Measurements from ENCODE around the gene CLPSL1.
"Not testable (repeated sequence)": the region's sequence is repeated elsewhere in the genome, so short reads cannot be mapped to it uniquely, and the experiment has no call there.

CLPSL1 gene, protein sequence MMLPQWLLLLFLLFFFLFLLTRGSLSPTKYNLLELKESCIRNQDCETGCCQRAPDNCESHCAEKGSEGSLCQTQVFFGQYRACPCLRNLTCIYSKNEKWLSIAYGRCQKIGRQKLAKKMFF

DNA sequence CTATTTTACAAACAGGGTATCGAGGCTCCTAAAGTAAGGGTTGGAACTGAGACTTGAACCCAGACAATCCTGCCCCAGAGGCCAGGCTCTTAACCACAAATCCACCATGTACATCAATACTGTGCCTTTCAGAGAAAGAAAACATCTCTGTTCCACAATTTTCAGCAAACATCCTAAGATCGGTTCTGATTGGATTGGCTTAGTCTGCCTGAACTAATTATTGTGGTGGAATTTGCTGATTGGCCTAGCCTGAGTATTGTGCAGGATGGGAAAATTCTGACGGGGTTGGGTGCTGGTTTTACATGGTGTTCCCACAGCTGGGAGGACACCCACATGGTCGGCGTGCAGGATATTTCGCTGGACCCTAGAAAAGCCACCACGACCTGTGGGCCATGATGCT lies at the start of gene CLPSL1:
TSS of gene CLPSL1 (plus strand) at position 301 of the 400 bp plus-strand sequence. CDS start at position 393, 92 bp downstream.
- no peak for DNase-seq (ENCODE audit: low spot score)

DNA sequence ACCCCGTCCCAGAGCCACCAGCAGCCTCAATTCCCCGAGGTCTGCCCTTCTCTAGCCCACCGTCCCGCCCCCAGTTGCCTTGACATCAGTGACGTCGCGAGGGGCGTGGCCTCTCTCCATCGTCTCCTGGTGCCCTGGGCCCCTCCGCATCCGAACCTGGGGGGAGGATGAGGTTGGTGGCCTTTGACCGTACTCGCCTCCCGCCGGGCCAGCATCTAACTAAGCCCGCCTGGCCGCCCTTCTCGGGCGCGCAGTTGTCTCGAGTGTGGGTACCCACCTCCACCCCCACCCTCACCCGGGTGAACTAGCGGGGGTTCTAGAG lies 49.4 kb upstream of the CLPSL1 start:
- peak; percentile 87 for DNase-seq (ENCODE audit: low spot score)

DNA sequence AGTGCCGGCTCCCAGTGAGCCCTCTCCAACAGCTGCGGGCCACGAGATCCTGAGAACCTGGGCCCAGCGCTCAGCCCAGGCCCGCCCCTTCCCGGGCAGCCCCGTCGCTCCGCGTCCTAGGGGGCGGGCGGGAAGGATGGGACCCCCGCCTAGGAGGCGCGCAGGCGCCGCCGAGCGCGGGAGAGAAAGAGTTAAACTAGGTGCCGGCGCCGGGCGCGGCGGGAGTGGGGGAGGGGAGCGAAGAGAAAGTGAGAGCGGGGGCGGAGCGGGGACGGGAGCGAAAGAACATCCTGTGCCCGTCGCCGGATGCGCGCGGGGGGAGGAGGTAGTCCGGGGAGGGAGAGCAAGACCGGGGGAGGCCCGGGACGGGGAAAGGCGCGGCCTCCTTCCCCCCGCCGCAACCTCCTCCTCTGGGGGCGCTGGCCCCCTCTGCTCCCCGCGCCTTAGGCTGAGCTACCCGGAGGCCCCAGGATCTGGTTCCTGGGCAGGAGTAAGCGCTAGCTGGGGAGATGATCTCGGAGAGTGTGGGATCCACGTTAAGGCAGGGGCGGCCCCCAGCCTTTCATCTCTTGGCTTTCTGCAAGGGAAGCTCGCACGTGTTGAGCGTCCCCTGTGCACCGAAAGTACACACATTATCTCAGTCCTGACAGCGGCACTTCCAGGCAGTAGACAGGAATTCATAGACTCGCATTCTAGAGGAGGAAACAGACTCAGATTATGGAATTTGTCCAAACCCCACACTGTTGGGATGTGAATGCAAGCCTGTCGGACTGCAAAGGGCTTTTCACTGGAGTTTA lies 48.9 kb upstream of the CLPSL1 start:
- DNase-seq (ENCODE audit: low spot score), result peak; percentile 91

DNA sequence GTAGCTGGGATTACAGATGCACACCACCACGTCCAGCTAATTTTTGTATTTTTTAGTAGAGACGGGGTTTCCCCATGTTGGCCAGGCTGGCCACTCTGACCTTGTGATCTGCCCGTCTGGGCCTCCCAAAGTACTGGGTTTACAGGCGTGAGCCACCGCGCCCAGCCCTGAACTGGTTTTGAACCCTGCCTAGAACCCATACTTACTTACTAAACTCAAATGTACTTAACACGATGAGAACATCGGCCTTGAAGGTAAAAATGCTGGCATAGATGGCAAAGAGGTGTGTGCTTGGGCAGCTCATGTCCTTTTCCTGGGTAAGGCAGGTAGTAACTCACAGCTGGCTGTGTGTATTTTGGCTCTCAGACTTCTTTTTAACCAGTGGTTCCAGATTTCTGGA lies 47.2 kb upstream of the CLPSL1 start:
- no peak for DNase-seq (ENCODE audit: low spot score)

DNA sequence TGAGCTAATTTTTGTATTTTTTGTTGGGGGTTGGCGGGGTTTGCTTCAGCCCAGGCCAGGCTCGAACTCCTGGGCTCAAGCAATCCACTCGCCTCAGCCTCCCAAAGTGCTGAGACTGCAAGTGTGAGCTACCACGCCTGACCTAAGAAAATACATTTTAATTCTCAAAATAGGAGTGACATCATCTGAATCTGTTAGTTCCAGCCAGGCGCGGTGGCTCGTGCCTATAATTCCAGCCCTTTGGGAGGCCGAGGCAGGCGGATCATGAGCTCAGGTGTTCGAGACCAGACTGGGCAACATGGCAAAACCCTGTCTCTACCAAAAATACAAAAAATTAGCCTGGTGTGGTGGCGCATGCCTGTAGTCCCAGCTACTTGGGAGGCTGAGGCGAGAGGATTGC lies 46.5 kb upstream of the CLPSL1 start:
- DNase-seq (ENCODE audit: low spot score), result not testable (repeated sequence)

DNA sequence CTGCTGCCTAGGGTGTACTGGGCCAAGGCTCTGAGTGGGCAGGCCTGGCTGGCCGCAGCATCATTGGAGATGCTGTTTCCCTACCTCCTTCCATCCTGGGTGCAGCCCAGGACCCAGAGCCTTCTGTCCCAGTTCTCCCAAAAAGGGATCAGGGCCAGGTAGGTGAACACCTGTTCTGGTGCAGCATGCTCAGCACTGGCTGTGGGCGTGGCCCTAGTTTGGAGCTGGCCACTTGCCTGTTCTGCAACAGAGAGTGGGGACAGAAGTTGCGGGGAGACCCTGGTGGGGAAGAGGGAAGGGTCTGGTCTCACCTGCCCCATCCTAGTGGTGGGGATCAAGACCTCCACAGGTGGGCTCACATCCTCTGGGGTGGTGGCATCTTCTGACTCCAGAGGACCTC lies 45.4 kb upstream of the CLPSL1 start:
- no peak for DNase-seq (ENCODE audit: low spot score)

DNA sequence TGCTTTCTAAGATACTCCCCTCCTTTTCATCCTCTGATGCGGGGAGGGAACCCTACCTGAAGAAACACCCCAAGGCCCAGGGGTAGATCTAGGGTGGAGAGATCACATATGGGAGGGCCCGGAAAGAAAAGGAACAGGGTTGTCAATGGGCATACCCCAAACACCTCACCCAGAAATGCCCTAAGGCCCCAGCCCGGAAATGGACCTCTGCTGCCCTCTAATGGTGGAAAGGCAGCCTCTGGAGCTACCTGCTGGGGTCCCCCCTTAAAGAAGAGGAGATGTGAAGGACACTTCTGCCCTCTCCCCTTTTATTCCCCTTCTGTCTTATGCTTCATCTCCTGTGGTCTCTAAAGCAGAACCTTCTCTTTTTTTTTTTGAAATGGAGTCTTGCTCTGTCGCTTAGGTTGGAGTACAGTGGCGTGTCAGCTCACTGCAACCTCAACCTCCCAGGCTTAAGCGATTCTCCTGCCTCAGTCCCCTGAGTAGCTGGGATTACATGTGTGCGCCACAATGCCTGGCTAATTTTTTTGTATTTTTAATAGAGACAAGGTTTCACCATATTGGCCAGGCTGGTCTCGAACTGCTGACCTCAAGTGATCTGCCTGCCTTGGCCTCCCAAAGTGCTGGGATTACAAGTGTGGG lies 44.4 kb upstream of the CLPSL1 start:
- peak; percentile 90 for DNase-seq (ENCODE audit: low spot score)

DNA sequence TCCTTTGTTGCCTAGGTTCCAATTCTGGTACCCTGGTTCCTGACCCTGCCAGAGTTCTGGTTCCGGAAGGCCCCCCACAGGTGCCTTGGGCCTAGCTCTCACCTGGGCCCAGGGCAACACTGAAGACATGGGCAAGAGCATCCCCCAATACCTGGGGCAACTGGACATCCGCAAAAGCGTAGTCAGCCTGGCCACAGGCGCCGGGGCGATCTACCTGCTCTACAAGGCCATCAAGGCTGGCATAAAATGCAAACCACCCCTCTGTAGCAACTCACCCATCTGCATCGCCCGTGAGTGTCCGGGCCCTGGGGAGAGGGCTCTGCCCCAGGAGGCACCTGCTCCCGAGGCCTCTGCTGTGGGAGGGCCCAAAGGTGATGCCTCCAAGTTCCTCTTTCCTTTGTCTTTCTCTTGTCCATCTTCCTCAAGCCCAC lies 43.8 kb upstream of the CLPSL1 start, which contains the start of gene ARMC12:
TSS of gene ARMC12 (plus strand) at position 51 of the 431 bp plus-strand sequence. CDS start at position 128, 77 bp downstream.
- no peak for DNase-seq (ENCODE audit: low spot score)

DNA sequence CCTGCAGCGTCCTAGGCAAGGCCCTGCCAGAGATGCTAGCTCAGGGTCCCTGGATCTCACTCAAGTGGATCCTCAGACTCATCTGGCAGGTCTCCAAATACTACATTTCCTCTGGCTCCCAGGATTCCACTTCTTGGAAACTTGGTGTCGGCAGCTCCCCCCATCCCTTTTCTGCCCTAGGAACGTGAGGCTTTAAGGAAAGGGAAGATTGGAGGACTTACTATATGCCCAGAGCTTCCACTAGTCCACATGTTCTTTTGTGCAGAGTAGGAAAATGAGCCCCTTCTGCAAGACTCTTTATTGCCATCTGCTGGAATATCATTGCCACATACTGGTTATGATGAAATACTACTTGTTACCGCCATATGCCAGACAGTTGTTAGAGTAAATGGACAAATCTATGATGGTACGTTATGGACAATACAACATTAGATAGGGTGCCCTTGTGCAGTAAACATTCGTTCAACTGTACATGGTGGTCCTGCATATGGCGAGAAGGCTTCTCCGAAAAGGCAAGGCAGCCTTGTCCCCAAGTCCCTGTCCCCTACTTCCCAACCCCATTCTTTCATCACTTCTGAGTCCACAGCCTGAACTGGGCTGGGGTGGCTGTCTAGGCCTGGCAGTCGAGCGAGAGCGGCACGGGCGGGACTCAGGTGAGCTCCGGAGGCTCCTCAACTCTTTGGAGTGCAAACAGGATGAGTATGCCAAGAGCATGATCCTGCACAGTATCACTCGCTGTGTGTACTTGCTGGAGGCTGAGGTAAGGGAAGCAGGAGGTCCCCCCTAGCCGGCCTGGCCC lies 43.2 kb upstream of the CLPSL1 start:
- DNase-seq (ENCODE audit: low spot score), result peak; percentile 79

DNA sequence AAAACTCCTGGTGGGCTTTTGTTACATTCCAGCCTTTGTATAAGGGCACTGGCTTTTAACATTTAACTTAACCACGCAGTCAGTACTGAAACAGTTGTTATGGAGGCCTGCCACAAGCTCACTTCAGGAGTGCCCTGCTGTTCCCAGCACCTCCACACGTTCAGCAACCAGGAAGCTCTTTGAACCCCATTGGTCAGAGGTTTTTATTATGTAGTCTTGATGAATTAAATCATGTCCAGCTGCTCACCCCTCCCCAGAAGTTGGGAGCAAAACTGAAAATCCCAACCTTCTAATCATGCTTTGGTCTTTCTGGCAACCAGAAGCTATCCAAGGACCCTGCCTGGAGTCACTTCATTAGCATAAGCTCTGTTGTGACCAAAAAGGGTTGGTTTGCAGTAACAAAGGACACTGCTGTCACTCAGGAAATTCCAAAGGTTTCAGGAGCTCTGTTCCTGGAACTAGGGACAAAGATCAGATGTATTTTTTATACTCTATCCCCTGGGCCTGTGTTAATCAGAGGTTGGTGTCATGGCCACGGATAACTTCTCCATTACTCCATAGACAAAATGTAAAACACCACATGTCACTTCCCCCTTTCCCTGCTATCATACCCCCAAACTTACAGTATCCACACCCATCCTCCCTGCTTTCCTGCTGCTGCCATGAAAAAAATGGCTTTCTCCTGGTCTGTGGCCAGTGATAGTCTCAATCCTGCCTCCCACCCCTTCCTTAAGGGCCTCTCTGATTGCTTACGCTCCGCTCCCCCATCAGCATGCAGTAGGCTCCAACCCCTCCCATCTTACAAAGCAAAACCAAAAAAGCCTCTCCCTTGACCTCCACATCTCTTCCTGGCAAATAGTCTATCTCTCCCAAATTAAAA lies 40.9 kb upstream of the CLPSL1 start:
- DNase-seq (ENCODE audit: low spot score), result no peak

DNA sequence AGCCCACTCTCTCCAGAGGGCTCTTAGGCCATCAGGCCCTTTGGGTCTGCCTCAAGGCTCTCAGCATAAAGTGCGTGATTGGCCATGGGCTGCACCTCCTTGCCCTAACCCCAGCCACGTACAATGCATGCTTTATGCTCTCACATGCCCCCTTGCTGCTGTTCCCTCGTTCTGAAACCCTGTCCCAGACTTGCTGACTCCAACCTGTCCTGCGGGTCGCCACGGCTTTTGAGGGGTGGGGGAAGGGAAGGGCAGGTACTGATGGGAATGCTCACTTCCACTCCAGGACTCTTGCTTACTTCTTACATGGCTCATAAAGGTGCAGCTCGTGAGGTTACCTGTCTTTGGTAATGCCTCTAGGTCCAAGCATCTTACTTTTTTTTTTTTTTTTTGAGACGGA lies 38.0 kb upstream of the CLPSL1 start:
- no peak for DNase-seq (ENCODE audit: low spot score)

DNA sequence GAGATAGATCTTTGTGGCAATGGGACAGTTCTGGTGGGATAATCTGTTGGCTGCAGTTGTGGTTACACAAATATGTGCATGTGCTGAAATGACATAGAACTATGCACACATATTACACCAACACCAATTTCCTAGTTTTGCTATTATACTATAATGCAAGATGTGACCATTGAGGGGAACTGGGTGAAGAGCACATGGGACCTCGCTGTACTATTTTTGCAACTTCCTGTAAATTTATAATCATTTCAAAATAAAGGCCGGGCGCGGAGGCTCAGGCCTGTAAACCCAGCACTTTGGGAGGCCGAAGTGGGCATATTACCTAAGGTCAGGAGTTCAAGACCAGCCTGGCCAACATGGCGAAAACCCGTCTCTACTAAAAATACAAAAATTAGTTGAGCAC lies 35.3 kb upstream of the CLPSL1 start:
- DNase-seq (ENCODE audit: low spot score), result no peak

DNA sequence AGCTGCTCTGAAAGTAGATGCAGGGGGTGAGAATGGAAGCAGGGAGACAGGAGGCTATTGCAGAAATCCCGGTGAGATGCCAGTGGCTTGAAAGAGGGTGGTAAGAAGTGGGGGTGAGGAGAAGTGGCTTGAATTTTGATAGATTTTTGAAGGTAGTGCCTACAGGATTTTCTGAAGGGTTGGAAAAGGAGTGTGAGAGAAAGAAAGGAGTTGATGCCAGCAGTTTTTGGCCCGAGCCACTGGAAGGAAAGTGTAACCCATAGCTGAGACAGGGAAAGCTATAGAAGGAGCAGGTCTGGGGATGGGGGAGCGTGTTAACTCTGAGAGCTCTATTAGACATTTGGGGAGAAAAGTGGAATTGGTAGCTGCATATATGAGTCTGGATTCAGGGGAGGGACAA lies 34.3 kb upstream of the CLPSL1 start:
- DNase-seq (ENCODE audit: low spot score), result no peak

DNA sequence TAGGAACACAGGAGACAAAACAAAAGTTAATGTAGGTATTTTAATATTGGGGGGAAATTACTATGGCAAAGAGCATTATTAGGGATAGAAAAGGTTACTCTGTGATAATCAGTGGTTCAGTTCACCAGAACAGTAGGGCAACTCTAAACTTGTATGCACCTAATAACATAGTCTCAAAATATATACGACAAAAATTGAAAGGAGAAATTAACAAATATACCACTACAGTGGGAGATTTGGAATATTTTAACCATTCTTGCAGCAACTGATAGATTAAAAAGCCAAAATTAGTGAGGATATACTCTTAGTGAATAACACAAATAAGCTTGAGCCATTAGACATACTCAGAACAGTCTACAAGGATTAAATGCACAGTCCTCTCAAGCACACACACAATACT lies 32.9 kb upstream of the CLPSL1 start:
- no peak for DNase-seq (ENCODE audit: low spot score)

DNA sequence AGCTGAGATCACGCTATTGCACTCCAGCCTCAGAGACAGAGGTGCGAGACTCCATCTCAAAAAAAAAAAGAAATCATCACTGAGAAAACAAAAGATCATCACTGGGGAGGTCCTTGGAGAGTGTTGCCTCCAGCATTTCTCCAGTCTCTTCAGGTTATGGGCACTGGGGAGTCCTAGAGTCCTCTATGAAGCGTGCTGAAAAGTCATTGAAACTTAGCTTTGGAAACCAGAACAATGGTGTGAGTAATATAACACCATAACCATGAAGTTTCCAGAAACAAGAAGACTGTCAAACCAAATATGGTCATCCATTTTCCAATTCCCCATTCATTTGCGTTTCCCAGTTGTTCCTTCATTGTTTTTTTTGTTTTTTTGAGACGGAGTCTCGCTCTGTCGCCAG lies 30.3 kb upstream of the CLPSL1 start:
- DNase-seq (ENCODE audit: low spot score), result no peak

DNA sequence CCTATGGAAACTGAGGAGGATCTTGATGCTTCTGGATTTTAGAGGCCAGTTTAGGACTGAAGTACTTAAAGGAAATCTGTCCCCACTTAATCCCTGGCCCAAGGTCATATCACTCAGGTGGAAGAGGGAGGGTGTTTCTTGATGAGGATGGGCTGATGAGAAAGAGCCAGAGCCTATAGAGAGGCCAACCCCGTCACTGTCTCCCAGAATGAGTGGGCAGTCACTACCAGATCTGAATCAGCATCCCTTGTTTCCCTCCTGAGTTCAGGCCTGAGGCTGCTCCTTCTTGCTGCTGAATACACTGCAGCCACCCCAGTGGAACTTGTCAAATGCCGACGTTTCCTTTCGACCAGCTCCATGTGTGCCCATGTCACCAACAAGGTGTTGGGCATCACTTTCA lies 29.2 kb upstream of the CLPSL1 start:
- DNase-seq (ENCODE audit: low spot score), result no peak

DNA sequence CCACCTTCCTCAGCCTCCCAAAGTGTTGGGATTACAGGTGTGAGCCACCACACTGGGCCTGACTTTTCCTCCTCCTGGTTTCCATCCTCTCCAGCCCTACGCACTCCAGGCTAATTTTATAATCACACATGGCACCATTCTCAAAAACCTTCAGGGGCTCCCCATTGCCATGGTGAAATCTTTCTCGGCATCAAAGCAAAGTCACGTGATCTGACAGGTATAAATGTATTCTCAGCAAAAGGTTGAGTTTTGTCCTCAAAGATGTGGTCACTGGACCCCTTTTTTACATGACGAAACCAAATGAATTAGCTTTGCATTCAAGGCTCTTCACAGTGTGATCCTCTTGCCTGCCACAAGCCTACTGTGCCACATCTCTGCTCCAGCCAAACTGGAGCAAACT lies 28.5 kb upstream of the CLPSL1 start:
- no peak for DNase-seq (ENCODE audit: low spot score)

DNA sequence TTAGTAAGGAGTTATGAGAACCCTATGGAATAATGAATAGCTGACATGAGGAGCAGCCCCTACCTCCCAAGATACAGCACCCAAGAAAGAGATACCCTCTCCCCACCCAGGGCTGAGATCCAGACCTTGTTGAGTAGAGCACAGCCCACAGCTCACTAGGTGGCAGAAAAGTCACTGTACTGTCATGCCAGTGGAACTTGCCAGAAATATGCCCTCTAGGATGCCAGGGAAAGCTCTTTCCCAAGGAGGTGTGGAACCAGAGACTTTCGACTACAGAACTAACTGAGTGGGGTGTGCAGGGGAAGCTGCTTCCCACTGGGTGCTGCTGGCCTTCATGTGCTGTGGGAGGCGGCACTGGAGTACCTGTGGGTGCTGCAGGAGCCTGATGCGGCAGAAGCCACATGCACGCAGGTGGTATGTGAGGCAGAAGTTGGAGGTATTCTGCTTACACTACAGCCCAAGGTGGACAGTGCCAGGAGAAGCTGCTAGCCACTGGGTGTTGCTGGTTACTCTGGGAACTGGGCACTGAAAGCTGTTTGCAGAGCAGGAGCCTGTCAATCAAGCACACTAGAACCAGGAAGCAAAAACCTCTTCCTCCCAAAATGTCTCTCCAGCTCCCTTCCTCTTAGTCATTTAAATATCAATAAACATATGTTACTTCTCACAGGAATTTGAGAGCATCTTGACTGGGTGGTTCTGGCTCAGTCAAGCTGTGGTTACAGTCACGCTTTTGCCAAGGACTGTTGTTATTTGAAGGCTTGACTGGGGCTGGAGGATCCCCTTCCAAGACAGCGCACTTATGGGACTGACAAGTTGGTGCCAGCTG lies 26.2 kb upstream of the CLPSL1 start:
- no peak for DNase-seq (ENCODE audit: low spot score)

DNA sequence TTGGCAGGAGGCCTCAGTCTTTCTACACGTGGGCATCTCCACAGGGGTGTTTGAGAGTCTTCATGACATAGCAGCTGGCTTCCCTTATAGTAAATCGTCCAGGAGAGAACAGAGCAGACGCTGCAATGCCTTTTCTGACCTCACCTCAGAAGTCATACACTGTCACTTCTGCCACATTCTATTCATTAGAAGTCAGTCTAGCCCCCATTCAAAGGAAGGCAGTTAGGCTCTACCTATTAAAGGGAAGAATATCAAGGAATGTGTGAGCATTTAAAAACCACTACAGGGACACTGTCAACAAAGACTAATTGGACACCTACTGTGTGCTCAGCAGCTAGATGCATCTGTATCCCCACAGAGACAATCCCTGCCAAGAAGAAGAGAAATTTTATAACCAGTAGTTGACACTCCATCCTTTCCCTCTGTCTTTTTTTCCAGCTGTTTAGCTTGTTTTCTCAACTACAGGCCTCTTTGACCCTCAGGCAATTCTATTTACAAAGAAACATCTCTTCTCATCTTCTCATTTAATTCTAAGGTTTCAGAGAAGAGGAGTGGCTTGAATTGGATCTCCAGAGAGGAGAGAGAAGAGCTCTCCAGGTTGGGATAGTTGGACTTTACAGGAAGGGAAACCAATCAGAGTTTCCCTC lies 25.4 kb upstream of the CLPSL1 start:
- DNase-seq (ENCODE audit: low spot score), result no peak

DNA sequence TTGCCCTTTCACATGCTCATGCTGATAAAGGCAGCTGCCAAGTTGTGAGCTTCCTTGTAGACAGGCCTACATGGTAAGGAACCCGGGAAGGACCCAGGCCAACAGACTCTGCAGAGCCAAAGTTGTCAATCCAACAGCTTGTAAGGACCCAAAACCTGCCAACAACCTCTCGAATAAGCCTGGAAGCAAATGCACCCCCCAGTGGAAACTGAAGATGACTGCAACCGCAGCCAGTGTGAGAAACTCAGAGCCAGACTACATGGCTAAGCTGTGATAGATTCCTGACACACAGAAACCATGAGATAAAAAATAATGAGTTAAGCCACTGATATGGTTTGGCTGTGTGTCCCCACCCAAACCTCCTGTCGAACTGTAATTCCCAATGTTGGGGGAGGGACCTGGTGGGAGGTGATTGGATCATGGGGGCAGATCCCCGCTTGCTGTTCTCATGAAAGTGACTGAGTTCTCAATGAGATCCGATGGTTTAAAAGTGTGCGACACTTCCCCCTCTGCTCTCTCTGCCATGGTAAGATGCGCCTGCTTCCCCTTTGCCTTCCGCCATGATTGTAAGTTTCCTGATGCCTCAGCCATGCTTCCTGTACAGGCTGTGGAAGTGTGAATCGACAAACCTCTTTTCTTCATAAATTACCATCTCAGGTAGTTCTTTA lies 23.2 kb upstream of the CLPSL1 start:
- no peak for DNase-seq (ENCODE audit: low spot score)
